Peyer's patch (tissue), 4 donors: ENCODE measurements around the gene MGRN1.

Experiments used
- POLR2A ChIP-seq, 2 donors: fragments of 450-650 bp; IDR thresholded peaks; one replicate each; pipeline ENCODE4 v1.5.1; 2017; ENCODE audit warnings: antibody characterized with exemption in 2 of 2, mild to moderate bottlenecking in 2 of 2, moderate library complexity in 2 of 2
- TF ChIP-seq, protein P1 (sequence below), 6 experiments: fragments of 450-650 bp in 4 of 6; fragments of 200-600 bp in 2 of 6; sonication (generic) in 1 of 6; IDR thresholded peaks; one replicate each; pipeline ENCODE4 v1.5.1; 2017 to 2019; ENCODE audit warnings: antibody characterized with exemption in 6 of 6, mild to moderate bottlenecking in 3 of 6, moderate library complexity in 1 of 6

DNA sequence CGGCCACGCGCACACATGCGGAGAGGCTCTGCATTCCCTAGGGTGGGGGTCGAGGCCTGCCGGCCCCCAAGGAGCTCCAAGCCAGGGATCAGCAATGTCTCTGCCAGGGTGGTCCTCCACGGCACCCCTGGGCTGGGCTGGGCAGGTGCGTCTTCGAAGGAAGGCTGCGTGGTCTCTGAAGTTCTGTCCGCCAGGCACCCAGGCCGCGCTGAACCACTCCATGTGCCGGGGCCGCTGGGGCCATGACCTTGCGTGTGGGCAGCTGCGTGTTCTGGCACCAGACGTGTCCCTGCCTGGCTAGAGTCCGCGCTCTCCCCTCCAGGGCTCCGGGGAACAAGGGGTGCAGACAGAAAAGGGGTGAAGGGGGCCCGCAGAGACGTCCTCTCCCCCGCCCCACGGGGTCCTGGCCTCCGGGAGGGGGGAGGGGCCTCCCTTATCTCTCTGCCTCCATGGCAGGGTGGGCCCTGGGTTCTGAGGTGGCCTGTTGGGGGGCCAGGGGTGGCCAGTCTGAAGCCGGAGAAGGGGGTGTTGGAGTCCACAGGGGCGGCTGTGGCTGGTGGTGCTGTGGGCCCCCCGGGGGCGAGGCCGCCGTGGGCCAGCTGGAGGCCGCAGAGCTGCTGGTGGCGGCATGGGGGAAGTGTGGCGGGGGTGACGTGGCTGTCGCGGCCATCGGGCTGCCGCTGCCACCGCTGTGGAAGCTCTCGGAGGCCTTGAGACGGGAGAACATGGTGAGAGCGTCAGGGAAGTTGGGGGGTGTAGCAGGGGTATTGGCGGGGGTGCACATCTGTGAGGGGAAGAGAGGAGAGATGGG, 15.2 kb upstream of the MGRN1 start:
- TF ChIP-seq, protein P1, sequence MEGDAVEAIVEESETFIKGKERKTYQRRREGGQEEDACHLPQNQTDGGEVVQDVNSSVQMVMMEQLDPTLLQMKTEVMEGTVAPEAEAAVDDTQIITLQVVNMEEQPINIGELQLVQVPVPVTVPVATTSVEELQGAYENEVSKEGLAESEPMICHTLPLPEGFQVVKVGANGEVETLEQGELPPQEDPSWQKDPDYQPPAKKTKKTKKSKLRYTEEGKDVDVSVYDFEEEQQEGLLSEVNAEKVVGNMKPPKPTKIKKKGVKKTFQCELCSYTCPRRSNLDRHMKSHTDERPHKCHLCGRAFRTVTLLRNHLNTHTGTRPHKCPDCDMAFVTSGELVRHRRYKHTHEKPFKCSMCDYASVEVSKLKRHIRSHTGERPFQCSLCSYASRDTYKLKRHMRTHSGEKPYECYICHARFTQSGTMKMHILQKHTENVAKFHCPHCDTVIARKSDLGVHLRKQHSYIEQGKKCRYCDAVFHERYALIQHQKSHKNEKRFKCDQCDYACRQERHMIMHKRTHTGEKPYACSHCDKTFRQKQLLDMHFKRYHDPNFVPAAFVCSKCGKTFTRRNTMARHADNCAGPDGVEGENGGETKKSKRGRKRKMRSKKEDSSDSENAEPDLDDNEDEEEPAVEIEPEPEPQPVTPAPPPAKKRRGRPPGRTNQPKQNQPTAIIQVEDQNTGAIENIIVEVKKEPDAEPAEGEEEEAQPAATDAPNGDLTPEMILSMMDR (IDR thresholded peaks at IDR 0.05) = no peak
- TF ChIP-seq POLR2A (IDR thresholded peaks at IDR 0.05) = no peak
